ENCODE results near the gene FAM118A.

DNA sequence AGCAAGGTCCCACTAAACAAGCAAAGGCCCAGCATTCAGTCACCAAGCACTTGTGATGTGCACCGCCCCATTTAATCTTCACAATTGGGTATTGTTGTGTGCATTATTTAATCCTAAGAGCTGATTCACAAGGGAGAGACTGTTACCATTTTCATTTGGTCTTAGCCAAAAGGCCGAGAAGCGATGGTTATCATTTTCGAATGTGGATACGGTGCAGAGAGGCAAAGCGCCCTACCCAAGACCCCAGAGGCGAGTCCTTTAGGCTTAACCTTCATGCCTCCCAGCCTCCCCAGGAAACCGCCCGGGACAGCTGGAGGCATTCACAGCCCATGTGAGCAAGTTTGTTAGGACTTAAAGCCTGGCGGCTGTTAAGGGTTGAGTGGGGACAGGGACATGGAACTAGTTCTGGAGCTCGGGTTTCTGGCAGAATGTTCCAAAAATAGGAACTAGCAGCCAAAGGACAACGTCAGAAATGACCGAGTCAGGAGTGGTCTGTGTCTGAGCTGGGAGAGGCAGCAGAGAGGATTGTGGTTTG lies 38.0 kb upstream of the FAM118A start:
- TF ChIP-seq, protein P1, sequence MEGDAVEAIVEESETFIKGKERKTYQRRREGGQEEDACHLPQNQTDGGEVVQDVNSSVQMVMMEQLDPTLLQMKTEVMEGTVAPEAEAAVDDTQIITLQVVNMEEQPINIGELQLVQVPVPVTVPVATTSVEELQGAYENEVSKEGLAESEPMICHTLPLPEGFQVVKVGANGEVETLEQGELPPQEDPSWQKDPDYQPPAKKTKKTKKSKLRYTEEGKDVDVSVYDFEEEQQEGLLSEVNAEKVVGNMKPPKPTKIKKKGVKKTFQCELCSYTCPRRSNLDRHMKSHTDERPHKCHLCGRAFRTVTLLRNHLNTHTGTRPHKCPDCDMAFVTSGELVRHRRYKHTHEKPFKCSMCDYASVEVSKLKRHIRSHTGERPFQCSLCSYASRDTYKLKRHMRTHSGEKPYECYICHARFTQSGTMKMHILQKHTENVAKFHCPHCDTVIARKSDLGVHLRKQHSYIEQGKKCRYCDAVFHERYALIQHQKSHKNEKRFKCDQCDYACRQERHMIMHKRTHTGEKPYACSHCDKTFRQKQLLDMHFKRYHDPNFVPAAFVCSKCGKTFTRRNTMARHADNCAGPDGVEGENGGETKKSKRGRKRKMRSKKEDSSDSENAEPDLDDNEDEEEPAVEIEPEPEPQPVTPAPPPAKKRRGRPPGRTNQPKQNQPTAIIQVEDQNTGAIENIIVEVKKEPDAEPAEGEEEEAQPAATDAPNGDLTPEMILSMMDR (conservative IDR thresholded peaks at IDR 0.05; ENCODE audit: low read length), result no peak
- TF ChIP-seq EZH2phosphoT487 (IDR thresholded peaks at IDR 0.05; ENCODE audit: borderline replicate concordance), result no peak
